ENCODE measurements around the gene MIA3. TPM values are rescaled to one million over a fixed set of nuclear protein-coding genes. Genes with fewer than 3 reads are reported as not detected.
"Not testable (repeated sequence)": the region's sequence is repeated elsewhere in the genome, so short reads cannot be mapped to it uniquely, and the experiment has no call there.

MIA3 gene
- total RNA-seq, 1 donor from 2014 or later = 48.5 TPM

DNA sequence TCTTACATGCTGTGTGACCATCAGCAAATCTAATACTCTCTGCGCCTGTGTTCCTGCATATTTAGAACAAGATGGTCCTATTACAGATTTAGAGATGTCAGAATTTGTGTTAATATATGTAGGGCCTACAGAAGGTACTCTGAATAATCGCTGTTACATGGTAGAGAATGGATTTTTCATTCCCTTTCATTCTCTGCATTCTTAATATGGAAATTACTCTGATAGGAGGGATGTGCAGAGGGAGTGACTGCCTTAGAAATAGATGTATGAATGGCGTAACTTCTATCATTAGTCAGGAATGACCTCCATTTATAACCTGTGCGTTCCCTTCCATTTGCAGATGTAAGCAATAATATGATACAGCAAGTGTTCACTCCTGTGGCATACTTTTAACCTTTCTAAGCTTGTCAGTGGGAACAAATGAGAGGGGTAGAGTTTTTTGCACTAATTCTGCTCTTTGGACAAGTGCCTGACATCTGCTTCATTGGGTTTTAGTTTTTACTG, 45.6 kb downstream of the MIA3 start:
- TF ChIP-seq, protein P1, sequence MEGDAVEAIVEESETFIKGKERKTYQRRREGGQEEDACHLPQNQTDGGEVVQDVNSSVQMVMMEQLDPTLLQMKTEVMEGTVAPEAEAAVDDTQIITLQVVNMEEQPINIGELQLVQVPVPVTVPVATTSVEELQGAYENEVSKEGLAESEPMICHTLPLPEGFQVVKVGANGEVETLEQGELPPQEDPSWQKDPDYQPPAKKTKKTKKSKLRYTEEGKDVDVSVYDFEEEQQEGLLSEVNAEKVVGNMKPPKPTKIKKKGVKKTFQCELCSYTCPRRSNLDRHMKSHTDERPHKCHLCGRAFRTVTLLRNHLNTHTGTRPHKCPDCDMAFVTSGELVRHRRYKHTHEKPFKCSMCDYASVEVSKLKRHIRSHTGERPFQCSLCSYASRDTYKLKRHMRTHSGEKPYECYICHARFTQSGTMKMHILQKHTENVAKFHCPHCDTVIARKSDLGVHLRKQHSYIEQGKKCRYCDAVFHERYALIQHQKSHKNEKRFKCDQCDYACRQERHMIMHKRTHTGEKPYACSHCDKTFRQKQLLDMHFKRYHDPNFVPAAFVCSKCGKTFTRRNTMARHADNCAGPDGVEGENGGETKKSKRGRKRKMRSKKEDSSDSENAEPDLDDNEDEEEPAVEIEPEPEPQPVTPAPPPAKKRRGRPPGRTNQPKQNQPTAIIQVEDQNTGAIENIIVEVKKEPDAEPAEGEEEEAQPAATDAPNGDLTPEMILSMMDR (IDR thresholded peaks at IDR 0.05; ENCODE audit: unreplicated experiment) = no peak
- Mint-ChIP-seq H3K27me3 (ENCODE audit: unreplicated experiment) (no peaks in the 10 kb centered on the region), H3K36me3 (ENCODE audit: low read depth, unreplicated experiment) (peaks cover 9% of the 10 kb centered on the region), H3K9me3 (ENCODE audit: unreplicated experiment) (no peaks in the 10 kb centered on the region), H3K27ac (ENCODE audit: unreplicated experiment) (no peak overlapping the region), H3K4me3 (ENCODE audit: unreplicated experiment) (no peak overlapping the region), H3K4me1 (ENCODE audit: unreplicated experiment) (no peaks in the 10 kb centered on the region)
- DNase-seq (ENCODE audit: low spot score) = no peak

GRCh38 chr1:222665964-222666363, 48.1 kb downstream of the MIA3 start:
- H3K36me3 Mint-ChIP-seq (ENCODE audit: low read depth, unreplicated experiment) = peaks cover 6% of the 10 kb centered on the region
- no peak overlapping the region for H3K27ac Mint-ChIP-seq (ENCODE audit: unreplicated experiment)
- TF ChIP-seq, protein P1 (IDR thresholded peaks at IDR 0.05; ENCODE audit: unreplicated experiment) = no peak
- H3K4me1 Mint-ChIP-seq (ENCODE audit: unreplicated experiment) = no peaks in the 10 kb centered on the region
- no peak for DNase-seq (ENCODE audit: low spot score)
- H3K27me3 Mint-ChIP-seq (ENCODE audit: unreplicated experiment) = no peaks in the 10 kb centered on the region
- H3K4me3 Mint-ChIP-seq (ENCODE audit: unreplicated experiment) = no peak overlapping the region
- no peaks in the 10 kb centered on the region for H3K9me3 Mint-ChIP-seq (ENCODE audit: unreplicated experiment)

GRCh38 chr1:222668184-222668583, 50.3 kb downstream of the MIA3 start:
- peaks cover 12% of the 10 kb centered on the region for H3K36me3 Mint-ChIP-seq (ENCODE audit: low read depth, unreplicated experiment)
- not testable (repeated sequence) for H3K4me3 Mint-ChIP-seq (ENCODE audit: unreplicated experiment); H3K27me3 Mint-ChIP-seq (ENCODE audit: unreplicated experiment); H3K27ac Mint-ChIP-seq (ENCODE audit: unreplicated experiment); DNase-seq (ENCODE audit: low spot score); H3K9me3 Mint-ChIP-seq (ENCODE audit: unreplicated experiment); H3K4me1 Mint-ChIP-seq (ENCODE audit: unreplicated experiment)

DNA sequence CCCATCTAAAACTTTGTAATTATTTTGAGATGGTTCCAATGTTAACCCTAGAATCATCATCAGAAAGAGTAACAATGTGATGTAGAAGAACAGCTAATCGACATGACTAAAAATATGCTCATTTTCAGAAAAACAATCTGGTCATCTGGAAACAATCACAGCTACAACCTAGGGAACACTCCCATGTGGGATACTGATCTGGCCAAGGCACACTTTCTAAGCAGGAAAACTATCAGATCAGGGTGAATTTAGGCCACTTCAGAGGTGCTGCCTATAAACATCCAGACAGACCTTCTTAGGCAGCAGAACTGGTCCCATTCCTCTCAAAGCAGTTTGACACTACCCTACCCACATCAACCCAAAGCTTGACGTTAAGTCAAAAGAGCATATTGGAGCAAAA, 51.2 kb downstream of the MIA3 start:
- H3K36me3 Mint-ChIP-seq (ENCODE audit: low read depth, unreplicated experiment) = peaks cover 14% of the 10 kb centered on the region
- H3K9me3 Mint-ChIP-seq (ENCODE audit: unreplicated experiment); DNase-seq (ENCODE audit: low spot score); H3K27ac Mint-ChIP-seq (ENCODE audit: unreplicated experiment); H3K4me1 Mint-ChIP-seq (ENCODE audit: unreplicated experiment); H3K27me3 Mint-ChIP-seq (ENCODE audit: unreplicated experiment); H3K4me3 Mint-ChIP-seq (ENCODE audit: unreplicated experiment): not testable (repeated sequence)

DNA sequence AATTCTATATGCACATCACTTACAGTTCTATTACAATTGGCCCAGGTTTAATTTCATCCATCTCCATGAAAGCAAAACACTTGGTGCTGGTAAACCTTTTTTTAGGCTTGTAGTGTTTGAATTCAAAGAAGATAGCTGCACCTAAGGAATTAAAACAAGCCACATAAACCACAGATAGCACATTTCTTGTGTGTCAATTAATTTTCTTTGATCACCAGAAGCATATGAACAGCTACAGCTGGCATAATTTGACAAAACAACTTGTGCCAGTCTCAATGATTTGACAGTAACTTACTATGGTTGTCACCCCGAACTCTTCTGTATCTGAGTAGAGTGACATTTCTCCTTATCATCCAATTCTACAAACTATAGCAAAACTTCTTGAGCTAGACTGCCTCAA, 52.2 kb downstream of the MIA3 start:
- no peak for DNase-seq (ENCODE audit: low spot score)
- Mint-ChIP-seq H3K9me3 (ENCODE audit: unreplicated experiment) (no peaks in the 10 kb centered on the region), H3K27me3 (ENCODE audit: unreplicated experiment) (no peaks in the 10 kb centered on the region), H3K4me3 (ENCODE audit: unreplicated experiment) (no peak overlapping the region), H3K36me3 (ENCODE audit: low read depth, unreplicated experiment) (peaks cover 18% of the 10 kb centered on the region), H3K4me1 (ENCODE audit: unreplicated experiment) (no peaks in the 10 kb centered on the region), H3K27ac (ENCODE audit: unreplicated experiment) (no peak overlapping the region)
- TF ChIP-seq, protein P1 (IDR thresholded peaks at IDR 0.05; ENCODE audit: unreplicated experiment) = no peak

DNA sequence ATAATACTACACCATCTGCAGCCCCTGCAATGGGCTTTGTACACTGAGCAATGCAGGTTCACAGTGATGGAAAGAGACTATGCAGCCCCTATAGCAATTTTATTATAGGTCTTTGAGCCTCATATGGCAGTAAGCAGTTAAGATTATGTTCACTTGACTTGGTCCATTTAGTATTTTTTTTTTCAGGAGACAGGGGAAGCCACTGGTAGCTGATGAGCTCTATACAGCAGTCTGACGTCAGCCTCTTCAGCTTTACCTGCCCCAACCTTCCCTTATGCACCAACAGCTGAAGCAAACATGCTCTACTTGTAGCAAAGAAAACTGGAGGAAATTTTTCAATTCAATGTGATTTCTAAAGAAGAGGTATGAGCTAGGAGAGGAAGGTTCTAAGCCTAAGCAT, 62.2 kb downstream of the MIA3 start:
- Mint-ChIP-seq H3K9me3 (ENCODE audit: unreplicated experiment) (no peaks in the 10 kb centered on the region), H3K36me3 (ENCODE audit: low read depth, unreplicated experiment) (peaks cover 12% of the 10 kb centered on the region)

More for the DNA sequence above, 62.2 kb downstream of the MIA3 start:
- H3K27me3 Mint-ChIP-seq (ENCODE audit: unreplicated experiment) = peaks cover 1% of the 10 kb centered on the region
- H3K27ac Mint-ChIP-seq (ENCODE audit: unreplicated experiment) = no peak overlapping the region
- TF ChIP-seq, protein P1 (IDR thresholded peaks at IDR 0.05; ENCODE audit: unreplicated experiment) = no peak
- no peak overlapping the region for H3K4me3 Mint-ChIP-seq (ENCODE audit: unreplicated experiment)
- no peaks in the 10 kb centered on the region for H3K4me1 Mint-ChIP-seq (ENCODE audit: unreplicated experiment)
- no peak for DNase-seq (ENCODE audit: low spot score)

Data from endothelial cell (in vitro differentiated cells).